Body of pancreas (tissue), 4 donors: ENCODE results near the gene WDR53.
"Not testable (repeated sequence)": the region's sequence is repeated elsewhere in the genome, so short reads cannot be mapped to it uniquely, and the experiment has no call there.

Source experiments
- POLR2A ChIP-seq, 3 donors: fragments of 450-650 bp; IDR thresholded peaks; one replicate each; pipeline ENCODE4 v1.6.1; 2016; ENCODE audit warnings: antibody characterized with exemption in 3 of 3, mild to moderate bottlenecking in 2 of 3
- TF ChIP-seq, protein P1 (sequence below), 7 experiments: fragments of 450-650 bp in 4 of 7; fragments of 200-600 bp in 3 of 7; sonication (generic) in 3 of 7; IDR thresholded peaks; one replicate each; pipeline ENCODE4 v1.5.1; 2016 to 2019; ENCODE audit warnings: antibody characterized with exemption in 7 of 7

DNA sequence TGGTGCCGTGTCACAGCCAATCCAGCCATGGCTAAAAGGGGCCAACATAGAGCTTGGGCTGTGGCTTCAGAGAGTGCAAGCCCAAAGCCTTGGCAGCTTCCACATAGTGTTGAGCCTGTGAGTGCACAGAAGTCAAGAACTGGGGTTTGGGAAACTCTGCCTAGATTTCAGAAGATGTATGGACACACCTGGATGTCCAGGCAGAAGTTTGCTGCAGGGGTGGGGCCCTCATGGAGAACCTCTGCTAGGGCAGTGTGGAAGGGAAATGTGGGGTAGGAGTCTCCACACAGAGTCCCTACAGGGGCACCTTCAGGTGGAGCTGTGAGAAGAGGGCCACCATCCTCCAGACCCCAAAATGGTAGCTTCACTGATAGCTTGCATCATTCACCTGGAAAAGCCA, 19.0 kb downstream of the WDR53 start:
- TF ChIP-seq POLR2A (IDR thresholded peaks at IDR 0.05) = not testable (repeated sequence)
- TF ChIP-seq, protein P1, sequence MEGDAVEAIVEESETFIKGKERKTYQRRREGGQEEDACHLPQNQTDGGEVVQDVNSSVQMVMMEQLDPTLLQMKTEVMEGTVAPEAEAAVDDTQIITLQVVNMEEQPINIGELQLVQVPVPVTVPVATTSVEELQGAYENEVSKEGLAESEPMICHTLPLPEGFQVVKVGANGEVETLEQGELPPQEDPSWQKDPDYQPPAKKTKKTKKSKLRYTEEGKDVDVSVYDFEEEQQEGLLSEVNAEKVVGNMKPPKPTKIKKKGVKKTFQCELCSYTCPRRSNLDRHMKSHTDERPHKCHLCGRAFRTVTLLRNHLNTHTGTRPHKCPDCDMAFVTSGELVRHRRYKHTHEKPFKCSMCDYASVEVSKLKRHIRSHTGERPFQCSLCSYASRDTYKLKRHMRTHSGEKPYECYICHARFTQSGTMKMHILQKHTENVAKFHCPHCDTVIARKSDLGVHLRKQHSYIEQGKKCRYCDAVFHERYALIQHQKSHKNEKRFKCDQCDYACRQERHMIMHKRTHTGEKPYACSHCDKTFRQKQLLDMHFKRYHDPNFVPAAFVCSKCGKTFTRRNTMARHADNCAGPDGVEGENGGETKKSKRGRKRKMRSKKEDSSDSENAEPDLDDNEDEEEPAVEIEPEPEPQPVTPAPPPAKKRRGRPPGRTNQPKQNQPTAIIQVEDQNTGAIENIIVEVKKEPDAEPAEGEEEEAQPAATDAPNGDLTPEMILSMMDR (IDR thresholded peaks at IDR 0.05) = not testable (repeated sequence)
